Right lobe of liver (tissue), 4 donors: ENCODE results near the gene CYSTM1.

Source experiments
- CTCF ChIP-seq, 4 donors: fragments of 200-600 bp in 3 of 4; fragments of 450-650 bp in 1 of 4; IDR thresholded peaks; one replicate each; pipeline versions ENCODE4 v1.5.1 to v1.8.0; 2016 to 2022; ENCODE audit warnings: antibody characterized with exemption in 4 of 4, mild to moderate bottlenecking in 2 of 4
- POLR2A ChIP-seq: fragments of 450-650 bp; IDR thresholded peaks from one replicate; pipeline ENCODE4 v1.6.1; 2017; ENCODE audit warnings: antibody characterized with exemption, mild to moderate bottlenecking
- donor health status: DM: no; HTN: no; CAD: no.
- donor health status: DM: no; HTN: no; CAD: no.
- donor health status: DM: no; HTN: yes; CAD: no.

DNA sequence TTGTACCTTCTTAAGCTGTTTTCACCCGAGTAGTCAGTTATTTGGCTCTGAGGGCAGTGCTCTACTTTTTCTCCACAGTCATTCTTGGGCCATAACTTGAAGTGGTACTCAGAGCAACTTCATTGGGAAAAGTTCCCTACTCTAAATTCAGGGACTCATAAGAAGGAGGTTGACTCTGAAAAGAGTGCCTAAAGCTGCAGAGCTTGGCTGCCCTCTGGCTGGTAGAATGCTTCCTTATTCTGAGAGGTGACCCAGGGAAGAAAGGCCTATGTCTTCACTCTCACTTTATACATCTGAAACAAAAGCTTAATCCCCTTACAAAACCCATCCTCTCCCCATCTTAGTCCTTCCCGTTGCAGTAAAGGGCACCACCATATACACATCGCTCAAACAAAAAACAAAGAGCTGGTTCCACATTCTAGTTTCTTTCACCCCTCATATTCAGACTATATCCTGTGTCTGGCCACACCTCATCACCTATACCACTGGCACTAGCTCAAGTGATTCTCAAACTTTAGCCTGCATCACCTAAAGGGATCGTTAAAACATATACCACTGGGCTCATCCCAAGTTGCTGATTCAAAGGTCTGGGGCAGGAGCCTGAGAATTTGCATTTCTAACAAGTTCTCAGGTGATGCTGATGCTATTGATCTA lies 41.3 kb upstream of the CYSTM1 start:
- TF ChIP-seq CTCF (IDR thresholded peaks at IDR 0.05) (no peak), POLR2A (no peak)
